ENCODE results near the gene COL6A6. TPM values are rescaled to one million over a fixed set of nuclear protein-coding genes. Genes with fewer than 3 reads are reported as not detected.

Gene COL6A6
- total and polyA plus RNA-seq, 2 experiments from 2014 or later, result 0.23 to 1.0 TPM

DNA sequence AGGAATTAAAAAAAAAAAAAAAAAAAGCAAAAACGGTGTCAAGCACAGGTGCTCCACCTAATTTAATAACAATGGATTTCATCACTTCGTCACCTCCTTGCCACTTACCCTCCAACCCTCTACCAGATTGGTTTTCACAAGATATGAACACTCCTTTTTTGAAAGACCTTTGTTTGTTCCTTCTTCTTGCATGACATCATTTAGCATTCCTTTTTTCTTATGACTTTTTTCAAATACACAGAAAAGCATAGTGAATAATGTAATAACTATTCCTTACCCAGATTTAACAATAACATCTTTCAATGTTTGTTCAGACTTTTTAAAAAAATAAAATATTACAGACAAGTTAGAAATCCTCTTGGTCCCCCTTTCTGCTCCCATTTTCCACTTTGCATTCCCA, 16.3 kb downstream of the COL6A6 start:
- no peaks in the 10 kb centered on the region for H3K79me2 ChIP-seq
- 77% methylated on average over 2 of the region's 2 CpGs for WGBS (ENCODE audit: low lambda C conversion rate, missing lambda C conversion rate)
- no peak overlapping the region for H3K4me3 ChIP-seq
- no peak overlapping the region for H3K27ac ChIP-seq
- no peaks in the 10 kb centered on the region for H3K9me2 ChIP-seq (replicated peaks; ENCODE audit: insufficient read depth)
- DNase-seq (ENCODE audit: low spot score), result no peak
- peaks cover 9% of the 10 kb centered on the region for H3K4me1 ChIP-seq (ENCODE audit: insufficient read depth)
- H3K4me2 ChIP-seq, result no peak overlapping the region
- no peaks in the 10 kb centered on the region for H4K20me1 ChIP-seq (ENCODE audit: insufficient read depth, poor library complexity, severe bottlenecking)
- H3K27me3 ChIP-seq, result no peaks in the 10 kb centered on the region
- no peaks in the 10 kb centered on the region for H3K36me3 ChIP-seq (replicated peaks; ENCODE audit: insufficient read depth, low read depth)
- TF ChIP-seq EZH2 (IDR thresholded peaks at IDR 0.05; ENCODE audit: borderline replicate concordance), result no peak
- TF ChIP-seq EZH2phosphoT487 (IDR thresholded peaks at IDR 0.05; ENCODE audit: low read depth, severe bottlenecking, unreplicated experiment), result no peak
- TF ChIP-seq, protein P1, sequence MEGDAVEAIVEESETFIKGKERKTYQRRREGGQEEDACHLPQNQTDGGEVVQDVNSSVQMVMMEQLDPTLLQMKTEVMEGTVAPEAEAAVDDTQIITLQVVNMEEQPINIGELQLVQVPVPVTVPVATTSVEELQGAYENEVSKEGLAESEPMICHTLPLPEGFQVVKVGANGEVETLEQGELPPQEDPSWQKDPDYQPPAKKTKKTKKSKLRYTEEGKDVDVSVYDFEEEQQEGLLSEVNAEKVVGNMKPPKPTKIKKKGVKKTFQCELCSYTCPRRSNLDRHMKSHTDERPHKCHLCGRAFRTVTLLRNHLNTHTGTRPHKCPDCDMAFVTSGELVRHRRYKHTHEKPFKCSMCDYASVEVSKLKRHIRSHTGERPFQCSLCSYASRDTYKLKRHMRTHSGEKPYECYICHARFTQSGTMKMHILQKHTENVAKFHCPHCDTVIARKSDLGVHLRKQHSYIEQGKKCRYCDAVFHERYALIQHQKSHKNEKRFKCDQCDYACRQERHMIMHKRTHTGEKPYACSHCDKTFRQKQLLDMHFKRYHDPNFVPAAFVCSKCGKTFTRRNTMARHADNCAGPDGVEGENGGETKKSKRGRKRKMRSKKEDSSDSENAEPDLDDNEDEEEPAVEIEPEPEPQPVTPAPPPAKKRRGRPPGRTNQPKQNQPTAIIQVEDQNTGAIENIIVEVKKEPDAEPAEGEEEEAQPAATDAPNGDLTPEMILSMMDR (IDR thresholded peaks at IDR 0.05; ENCODE audit: poor library complexity), result no peak
- H3K9me3 ChIP-seq (ENCODE audit: low read depth), result no peaks in the 10 kb centered on the region
- H2AFZ ChIP-seq, result no peak overlapping the region

DNA sequence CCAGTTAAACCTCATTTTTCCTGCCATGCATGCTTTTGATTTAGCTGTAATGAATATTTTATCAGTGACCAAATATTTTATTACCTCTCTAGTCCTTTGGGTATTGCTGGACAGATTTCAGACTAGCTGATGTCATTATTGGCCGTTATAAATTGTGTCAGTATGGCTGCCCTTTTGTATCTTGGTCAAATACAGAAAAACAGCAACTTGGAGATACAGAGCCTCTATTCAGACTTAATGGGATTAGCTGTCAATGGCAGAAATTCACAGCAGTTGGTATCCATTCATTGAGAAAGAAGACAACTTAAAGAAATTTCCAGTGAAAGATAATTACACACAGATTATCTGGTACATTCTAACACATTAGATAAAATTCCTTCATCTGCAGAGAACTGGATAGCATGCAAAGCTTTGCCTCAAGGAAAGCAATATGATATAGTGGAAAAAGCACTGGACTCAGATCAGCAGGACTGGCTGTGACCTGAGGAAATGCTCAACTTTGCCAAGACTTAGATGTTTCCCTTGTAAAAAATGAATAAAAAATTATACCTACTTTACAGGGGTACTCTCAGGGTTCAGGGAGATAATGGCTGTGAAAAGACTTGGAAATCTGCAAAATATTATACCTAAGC, 20.8 kb downstream of the COL6A6 start:
- no peak overlapping the region for H3K4me2 ChIP-seq
- H3K4me1 ChIP-seq (ENCODE audit: insufficient read depth), result peaks cover 8% of the 10 kb centered on the region
- no peak for TF ChIP-seq EZH2 (IDR thresholded peaks at IDR 0.05; ENCODE audit: borderline replicate concordance)
- TF ChIP-seq, protein P1 (IDR thresholded peaks at IDR 0.05; ENCODE audit: poor library complexity), result no peak
- no peak for TF ChIP-seq EZH2phosphoT487 (IDR thresholded peaks at IDR 0.05; ENCODE audit: low read depth, severe bottlenecking, unreplicated experiment)
- WGBS (ENCODE audit: low lambda C conversion rate, missing lambda C conversion rate), result 42% methylated on average over 1 of the region's 1 CpG
- H3K79me2 ChIP-seq, result no peaks in the 10 kb centered on the region
- no peaks in the 10 kb centered on the region for H3K27me3 ChIP-seq
- DNase-seq (ENCODE audit: low spot score), result no peak
- no peaks in the 10 kb centered on the region for H3K9me2 ChIP-seq (replicated peaks; ENCODE audit: insufficient read depth)
- H3K27ac ChIP-seq, result no peak overlapping the region
- H2AFZ ChIP-seq, result no peak overlapping the region
- no peak overlapping the region for H3K4me3 ChIP-seq
- no peaks in the 10 kb centered on the region for H3K9me3 ChIP-seq (ENCODE audit: low read depth)
- no peaks in the 10 kb centered on the region for H3K36me3 ChIP-seq (replicated peaks; ENCODE audit: insufficient read depth, low read depth)
- H4K20me1 ChIP-seq (ENCODE audit: insufficient read depth, poor library complexity, severe bottlenecking), result no peaks in the 10 kb centered on the region

- Histone ChIP-seq H3K27ac (no peak overlapping the region), H4K20me1 (ENCODE audit: insufficient read depth, poor library complexity, severe bottlenecking) (no peaks in the 10 kb centered on the region), H3K36me3 (replicated peaks; ENCODE audit: insufficient read depth, low read depth) (no peaks in the 10 kb centered on the region), H3K4me2 (no peak overlapping the region), H3K9me2 (replicated peaks; ENCODE audit: insufficient read depth) (no peaks in the 10 kb centered on the region), H3K79me2 (no peaks in the 10 kb centered on the region), H3K4me1 (ENCODE audit: insufficient read depth) (peaks cover 8% of the 10 kb centered on the region), H3K4me3 (no peak overlapping the region), H3K9me3 (ENCODE audit: low read depth) (no peaks in the 10 kb centered on the region), H2AFZ (no peak overlapping the region), H3K27me3 (no peaks in the 10 kb centered on the region)
- TF ChIP-seq, protein P1 (IDR thresholded peaks at IDR 0.05; ENCODE audit: poor library complexity), result peak; percentile 65
- no peak for TF ChIP-seq EZH2phosphoT487 (IDR thresholded peaks at IDR 0.05; ENCODE audit: low read depth, severe bottlenecking, unreplicated experiment)
- 72% methylated on average over 6 of the region's 6 CpGs for WGBS (ENCODE audit: low lambda C conversion rate, missing lambda C conversion rate)
- DNase-seq (ENCODE audit: low spot score), result peak; percentile 70
Observed at GRCh38 chr3:130539005-130539404, 22.0 kb downstream of the COL6A6 start.
